HepG2 (cell line): Measurements from ENCODE around the gene TNXB. TPM values are rescaled to one million over a fixed set of nuclear protein-coding genes. Genes with fewer than 3 reads are reported as not detected.

ENCODE experiments used
- ARNTL ChIP-seq: sonication (generic); formaldehyde crosslinking; IDR thresholded peaks from 2 replicates; pipeline ENCODE4 v1.4.0; 2020; ENCODE audit warnings: mild to moderate bottlenecking, missing genetic modification reagents
- GLI4 ChIP-seq: sonication (generic); formaldehyde crosslinking; IDR thresholded peaks from 2 replicates; pipeline ENCODE4 v1.5.1; 2020; ENCODE audit warnings: missing genetic modification reagents, mild to moderate bottlenecking, moderate library complexity, borderline replicate concordance
- GPBP1L1 ChIP-seq: sonication (generic); formaldehyde crosslinking; IDR thresholded peaks from 2 replicates; pipeline ENCODE4 v1.5.0; 2020; ENCODE audit warnings: mild to moderate bottlenecking, missing genetic modification reagents
- KDM3A ChIP-seq: IDR thresholded peaks from 2 replicates; pipeline ENCODE4 v1.6.1; 2018; ENCODE audit warnings: low read depth, missing compliant biosample characterization
- MNT ChIP-seq: fragments of 450-650 bp; IDR thresholded peaks from 2 replicates; pipeline ENCODE4 v1.6.1; 2016
- NFATC3 ChIP-seq: sonication (generic); formaldehyde crosslinking; IDR thresholded peaks from 2 replicates; pipeline ENCODE4 v1.5.1; 2020; ENCODE audit warnings: mild to moderate bottlenecking, missing genetic modification reagents
- PATZ1 ChIP-seq: sonication (generic); formaldehyde crosslinking; IDR thresholded peaks from 2 replicates; pipeline ENCODE4 v1.4.0; 2020; ENCODE audit warnings: missing genetic modification reagents
- RAD51 ChIP-seq: fragments of 450-650 bp; IDR thresholded peaks from 2 replicates; pipeline ENCODE4 v1.6.1; 2016; ENCODE audit warnings: borderline replicate concordance
- SMARCC2 ChIP-seq: fragments of 450-650 bp; IDR thresholded peaks from 2 replicates; pipeline ENCODE4 v1.6.1; 2017; ENCODE audit warnings: antibody characterized with exemption, mild to moderate bottlenecking
- ZBTB38 ChIP-seq: sonication (generic); formaldehyde crosslinking; IDR thresholded peaks from 2 replicates; pipeline ENCODE4 v1.5.1; 2020; ENCODE audit warnings: mild to moderate bottlenecking, missing genetic modification reagents
- ZKSCAN1 ChIP-seq: fragments of 150-350 bp; IDR thresholded peaks from 2 replicates; pipeline ENCODE4 v1.6.1; 2014; ENCODE audit warnings: low read length
- ZNF281 ChIP-seq: sonication (generic); formaldehyde crosslinking; IDR thresholded peaks from 2 replicates; pipeline ENCODE4 v1.4.0; 2020; ENCODE audit warnings: missing genetic modification reagents, borderline replicate concordance
- ZNF460 ChIP-seq: sonication (generic); formaldehyde crosslinking; IDR thresholded peaks from 2 replicates; pipeline ENCODE4 v1.5.1; 2020; ENCODE audit warnings: missing genetic modification reagents, mild to moderate bottlenecking, borderline replicate concordance
- ZNF609 ChIP-seq: sonication (generic); formaldehyde crosslinking; IDR thresholded peaks from 2 replicates; pipeline ENCODE4 v1.4.0; 2020; ENCODE audit warnings: mild to moderate bottlenecking, missing genetic modification reagents, borderline replicate concordance
- ZNF724P ChIP-seq: sonication (generic); formaldehyde crosslinking; IDR thresholded peaks from 2 replicates; pipeline ENCODE4 v1.8.0; 2022; ENCODE audit warnings: missing genetic modification reagents, borderline replicate concordance
- polyA plus RNA-seq, 8 experiments: library from polyadenylated mRNA; depleted of rRNA in 3 of 8; stranded (reverse) in 7 of 8; unstranded in 1 of 8; fragments of >200 nt; fragmentation: Illumina TruSeq in 4 of 8; extraction: Trizol in 4 of 8; gene quantifications; 2 replicates each; pipeline versions ENCODE4 v1.2.1 to v1.2.3, GENCODE V29; 2011 to 2016; ENCODE audit warnings: low read depth in 4 of 8, missing spikeins in 1 of 8, mixed read lengths in 1 of 8; ENCODE audit not compliant: insufficient read depth in 1 of 8
- total RNA-seq, 5 experiments: library from RNA; depleted of rRNA; stranded (reverse); fragments of >200 nt; fragmentation: Illumina TruSeq; extraction: Trizol; gene quantifications; 2 replicates each; pipeline ENCODE4 v1.2.3, GENCODE V29; 2016; ENCODE audit warnings: low read depth in 1 of 5

The TNXB gene
- total and polyA plus RNA-seq, 2 of the 13 experiments (the other 11 are each of a cell fraction or from before 2014, with no cell fraction given): 1.6 to 2.7 TPM

- TF ChIP-seq KDM3A: 0 out of 2 replicates have a peak, but pooled peaks have one; percentile 38
- TF ChIP-seq NFATC3: 0 out of 2 replicates have a peak, but pooled peaks have one; percentile 67
- TF ChIP-seq MNT: peak; percentile 46; the same call in 1 of the 2 replicates
- TF ChIP-seq GLI4 (CRISPR knock-in tag): no peak
- TF ChIP-seq ZNF724P (CRISPR knock-in tag): peak; percentile 45; the same call in 1 of the 2 replicates
- TF ChIP-seq ZBTB38 (CRISPR knock-in tag): 0 out of 2 replicates have a peak, but pooled peaks have one; percentile 43
- TF ChIP-seq ZNF460 (CRISPR knock-in tag): no peak
- TF ChIP-seq ZNF609 (CRISPR knock-in tag): peak; percentile 35; the same call in 1 of the 2 replicates
- peak; percentile 77 for TF ChIP-seq ARNTL (CRISPR knock-in tag)
- TF ChIP-seq ZKSCAN1: no peak
- TF ChIP-seq RAD51: peak; percentile 72
- TF ChIP-seq PATZ1: peak; percentile 68
- TF ChIP-seq ZNF281: 0 out of 2 replicates have a peak, but pooled peaks have one; percentile 51
- TF ChIP-seq GPBP1L1 (CRISPR knock-in tag): no peak
- no peak for TF ChIP-seq SMARCC2
Measured at GRCh38 chr6:32127717-32128592, 18.8 kb upstream of the TNXB start, which contains the start of gene ATF6B (continued).
